ENCODE data around the gene DOCK2. TPM values are rescaled to one million over a fixed set of nuclear protein-coding genes. Genes with fewer than 3 reads are reported as not detected.

DOCK2 gene
- total RNA-seq, 6 donors from 2014 or later, result 46.7 to 150 (median 73.8) TPM

DNA sequence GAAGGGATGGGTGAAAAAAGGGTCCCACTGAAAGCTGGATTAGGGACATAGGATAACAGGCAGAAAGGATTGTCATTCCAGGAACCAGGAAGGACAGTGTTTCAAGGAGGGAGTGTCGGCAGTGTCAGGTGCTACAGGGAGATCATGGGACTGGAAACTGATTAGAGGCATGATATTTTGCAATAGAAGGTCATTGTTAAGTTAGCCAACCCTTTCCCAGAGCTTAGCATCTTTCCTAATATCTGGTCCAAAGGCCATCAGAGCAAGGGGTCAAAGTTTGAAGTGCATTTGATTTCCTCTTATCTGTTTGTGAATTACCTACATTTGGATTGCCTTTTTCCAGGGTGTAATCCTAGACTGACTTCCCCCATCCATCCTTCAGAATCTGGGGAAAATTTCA is 91.3 kb downstream of the DOCK2 start:
- WGBS, 2 donors, result 58 to 75% methylated on average over 1 of the region's 1 CpG
- Histone ChIP-seq H3K4me1 (no peaks in the 10 kb centered on the region), H3K27me3 (no peaks in the 10 kb centered on the region), H3K36me3 (no peaks in the 10 kb centered on the region), H3K9me3 (no peaks in the 10 kb centered on the region), H3K4me3 (no peak overlapping the region), H3K27ac (no peak overlapping the region)
- ATAC-seq (ENCODE audit: low FRiP score in 2 of 2) (no peak), DNase-seq (no peak)
- TF ChIP-seq POLR2A (IDR thresholded peaks at IDR 0.05) (no peak), POLR2AphosphoS5 (IDR thresholded peaks at IDR 0.05) (no peak), EP300 (IDR thresholded peaks at IDR 0.05) (no peak)
- TF ChIP-seq, protein P1, sequence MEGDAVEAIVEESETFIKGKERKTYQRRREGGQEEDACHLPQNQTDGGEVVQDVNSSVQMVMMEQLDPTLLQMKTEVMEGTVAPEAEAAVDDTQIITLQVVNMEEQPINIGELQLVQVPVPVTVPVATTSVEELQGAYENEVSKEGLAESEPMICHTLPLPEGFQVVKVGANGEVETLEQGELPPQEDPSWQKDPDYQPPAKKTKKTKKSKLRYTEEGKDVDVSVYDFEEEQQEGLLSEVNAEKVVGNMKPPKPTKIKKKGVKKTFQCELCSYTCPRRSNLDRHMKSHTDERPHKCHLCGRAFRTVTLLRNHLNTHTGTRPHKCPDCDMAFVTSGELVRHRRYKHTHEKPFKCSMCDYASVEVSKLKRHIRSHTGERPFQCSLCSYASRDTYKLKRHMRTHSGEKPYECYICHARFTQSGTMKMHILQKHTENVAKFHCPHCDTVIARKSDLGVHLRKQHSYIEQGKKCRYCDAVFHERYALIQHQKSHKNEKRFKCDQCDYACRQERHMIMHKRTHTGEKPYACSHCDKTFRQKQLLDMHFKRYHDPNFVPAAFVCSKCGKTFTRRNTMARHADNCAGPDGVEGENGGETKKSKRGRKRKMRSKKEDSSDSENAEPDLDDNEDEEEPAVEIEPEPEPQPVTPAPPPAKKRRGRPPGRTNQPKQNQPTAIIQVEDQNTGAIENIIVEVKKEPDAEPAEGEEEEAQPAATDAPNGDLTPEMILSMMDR (IDR thresholded peaks at IDR 0.05), result no peak

DNA sequence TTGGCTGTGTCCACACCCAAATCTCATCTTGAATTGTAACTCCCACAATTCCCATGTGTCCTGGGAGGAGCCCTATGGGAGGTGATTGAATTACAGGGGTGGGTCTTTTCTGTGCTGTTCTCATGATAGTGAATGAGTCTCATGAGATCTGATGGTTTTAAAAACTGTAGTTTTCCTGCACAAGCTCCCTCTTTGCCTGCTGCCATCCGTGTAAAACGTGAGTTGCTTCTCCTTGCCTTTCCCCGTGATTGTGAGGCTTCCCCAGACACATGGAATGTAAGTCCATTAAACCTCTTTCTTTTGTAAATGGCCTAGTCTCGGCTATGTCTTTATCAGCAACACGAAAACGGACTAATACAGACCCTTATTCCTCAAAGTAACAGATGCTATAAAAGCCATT is 94.1 kb downstream of the DOCK2 start:
- H3K27me3 ChIP-seq, result no peaks in the 10 kb centered on the region
- TF ChIP-seq, protein P1 (IDR thresholded peaks at IDR 0.05), result no peak
- TF ChIP-seq POLR2A (IDR thresholded peaks at IDR 0.05) (no peak), POLR2AphosphoS5 (IDR thresholded peaks at IDR 0.05) (no peak), EP300 (IDR thresholded peaks at IDR 0.05) (no peak)
- no peaks in the 10 kb centered on the region for H3K4me1 ChIP-seq
- H3K4me3 ChIP-seq, result no peak overlapping the region
- DNase-seq, result no peak
- no peak overlapping the region for H3K27ac ChIP-seq
- H3K36me3 ChIP-seq, result no peaks in the 10 kb centered on the region
- H3K9me3 ChIP-seq, result no peaks in the 10 kb centered on the region
- WGBS, 2 donors, result 78 to 89% methylated on average over 6 of the region's 6 CpGs
- ATAC-seq (ENCODE audit: low FRiP score in 2 of 2), result no peak

DNA sequence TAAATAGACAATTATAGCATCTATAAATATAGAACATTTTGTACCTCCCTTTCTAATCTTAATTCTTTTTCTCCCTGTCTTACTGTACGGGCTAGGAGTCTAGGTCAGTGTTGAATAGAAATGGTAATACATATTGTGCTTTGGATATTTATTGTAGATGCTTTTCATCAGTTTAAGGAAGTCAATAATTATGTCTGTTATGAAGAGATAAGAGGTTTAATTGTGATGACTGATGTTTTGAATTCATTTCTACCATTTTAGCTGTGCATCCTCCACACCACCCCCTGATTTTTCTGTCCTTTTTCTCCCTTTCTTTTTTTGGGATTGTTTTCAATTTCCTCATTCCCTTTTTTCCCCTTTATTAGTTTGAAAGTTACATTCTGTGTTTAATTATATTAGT is 95.8 kb downstream of the DOCK2 start:
- Histone ChIP-seq H3K4me1 (no peaks in the 10 kb centered on the region), H3K36me3 (no peaks in the 10 kb centered on the region), H3K27me3 (no peaks in the 10 kb centered on the region), H3K27ac (no peak overlapping the region), H3K9me3 (no peaks in the 10 kb centered on the region), H3K4me3 (no peak overlapping the region)
- no peak for ATAC-seq (ENCODE audit: low FRiP score in 2 of 2)
- no peak for TF ChIP-seq POLR2A (IDR thresholded peaks at IDR 0.05)
- TF ChIP-seq, protein P1 (IDR thresholded peaks at IDR 0.05), result no peak
- no peak for TF ChIP-seq POLR2AphosphoS5 (IDR thresholded peaks at IDR 0.05)
- TF ChIP-seq EP300 (IDR thresholded peaks at IDR 0.05), result no peak
- no peak for DNase-seq
- WGBS, 2 donors, result 35 to 58% methylated on average over 1 of the region's 1 CpG

DNA sequence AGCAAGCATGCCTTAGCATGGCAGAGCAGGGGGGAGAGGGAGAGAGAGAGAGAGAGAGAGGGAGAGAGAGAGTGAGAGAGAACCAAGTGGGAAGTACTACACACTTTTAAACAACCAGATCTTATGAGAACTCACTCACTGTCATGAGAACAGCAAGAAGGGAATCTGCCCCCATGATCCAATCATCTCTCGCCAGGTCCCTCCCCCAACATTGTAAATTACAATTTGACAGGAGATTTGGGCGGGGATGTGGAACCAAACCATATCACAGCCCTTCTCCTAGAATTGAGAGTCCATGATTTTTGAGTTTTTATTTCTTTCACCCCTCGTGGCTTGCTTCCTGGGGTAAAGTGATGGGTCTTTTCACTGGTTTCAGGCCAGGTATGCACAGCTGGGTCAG is 98.8 kb downstream of the DOCK2 start:
- ATAC-seq (ENCODE audit: low FRiP score in 2 of 2), result no peak
- TF ChIP-seq POLR2AphosphoS5 (IDR thresholded peaks at IDR 0.05), result no peak
- TF ChIP-seq EP300 (IDR thresholded peaks at IDR 0.05), result no peak
- TF ChIP-seq POLR2A (IDR thresholded peaks at IDR 0.05), result no peak
- TF ChIP-seq, protein P1 (IDR thresholded peaks at IDR 0.05), result no peak
- WGBS, 2 donors, result 97 to 98% methylated on average over 3 of the region's 3 CpGs

DNA sequence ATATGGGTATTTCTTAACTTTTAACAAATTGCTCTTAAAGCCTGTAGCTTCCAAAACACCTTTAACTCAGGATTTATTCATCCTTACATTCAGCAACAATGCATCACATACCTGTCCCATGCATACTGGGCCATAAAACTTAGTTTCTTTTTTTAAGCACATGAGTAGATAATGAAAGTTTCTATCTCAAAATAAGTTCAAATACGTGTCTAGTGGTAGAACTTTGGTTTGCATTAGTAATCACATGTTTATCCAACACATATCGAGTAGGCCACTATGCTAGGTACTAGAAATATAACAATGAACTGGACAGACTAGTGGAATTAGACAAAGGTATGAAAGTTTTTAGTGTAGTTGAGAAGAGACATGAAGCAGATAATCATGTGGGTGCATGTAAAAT is 99.6 kb downstream of the DOCK2 start:
- Histone ChIP-seq H3K4me1 (no peaks in the 10 kb centered on the region), H3K9me3 (no peaks in the 10 kb centered on the region), H3K27me3 (no peaks in the 10 kb centered on the region), H3K27ac (no peak overlapping the region), H3K4me3 (no peak overlapping the region), H3K36me3 (no peaks in the 10 kb centered on the region)
- no peak for TF ChIP-seq POLR2A (IDR thresholded peaks at IDR 0.05)
- TF ChIP-seq, protein P1 (IDR thresholded peaks at IDR 0.05), result no peak
- TF ChIP-seq POLR2AphosphoS5 (IDR thresholded peaks at IDR 0.05), result no peak
- TF ChIP-seq EP300 (IDR thresholded peaks at IDR 0.05), result no peak
- no peak for ATAC-seq (ENCODE audit: low FRiP score in 2 of 2)
- no peak for DNase-seq
- 89 to 92% methylated on average over 2 of the region's 2 CpGs for WGBS, 2 donors

More for the DNA sequence above, 98.8 kb downstream of the DOCK2 start:
- DNase-seq, result no peak
- no peaks in the 10 kb centered on the region for H3K27me3 ChIP-seq
- H3K36me3 ChIP-seq, result no peaks in the 10 kb centered on the region
- no peak overlapping the region for H3K4me3 ChIP-seq
- no peaks in the 10 kb centered on the region for H3K4me1 ChIP-seq
- H3K27ac ChIP-seq, result no peak overlapping the region
- no peaks in the 10 kb centered on the region for H3K9me3 ChIP-seq

Measured in upper lobe of left lung (tissue), 6 donors.